Endothelial cell of coronary artery (primary cell): ENCODE data around the gene NANOS3. TPM values are rescaled to one million over a fixed set of nuclear protein-coding genes. Genes with fewer than 3 reads are reported as not detected.

Experiments
- total RNA-seq: library from RNA; depleted of rRNA; stranded (reverse); fragments of >200 nt; gene quantifications from 2 replicates; pipeline ENCODE4 v1.2.3, GENCODE V29; 2014

The NANOS3 gene
- total RNA-seq = not detected in 2 replicates

GRCh38 chr19:13876834-13877233, at the start of gene NANOS3:
Gene NANOS3 (plus strand): TSS chr19:13877134. CDS start chr19:13877249, 115 bp downstream.

GRCh38 chr19:13905634-13906520, 28.9 kb downstream of the NANOS3 start, which contains the start of the genes BRME1 and CC2D1A:
Gene BRME1 (minus strand): TSS chr19:13906117. CDS start chr19:13904892, 1,225 bp downstream.
Gene CC2D1A (plus strand): TSS chr19:13906201. CDS start chr19:13906442, 241 bp downstream.

Other genes with a start within 250 kb of the NANOS3 start
- 17.7 and 40.5 TPM in 2 replicates for gene MRI1, start 112.6 kb upstream of the NANOS3 start, total RNA-seq
- gene C19orf53, start 102.7 kb upstream of the NANOS3 start, total RNA-seq = 60.2 and 62.2 TPM in 2 replicates
- gene ZSWIM4, start 81.7 kb upstream of the NANOS3 start, total RNA-seq = 9.8 and 16.5 TPM in 2 replicates
- gene BRME1, start 29.0 kb downstream of the NANOS3 start, total RNA-seq = 0.54 and 0.66 TPM in 2 replicates
- gene CC2D1A, start 29.1 kb downstream of the NANOS3 start, total RNA-seq = 5.4 and 7.2 TPM in 2 replicates
- gene PODNL1, start 61.3 kb downstream of the NANOS3 start, total RNA-seq = 0.09 TPM in 2 replicates
- gene DCAF15, start 75.4 kb downstream of the NANOS3 start, total RNA-seq = 9.7 and 11.1 TPM in 2 replicates
- gene RFX1, start 129.2 kb downstream of the NANOS3 start, total RNA-seq = 2.8 and 3.4 TPM in 2 replicates
- not detected in 2 replicates for gene RLN3, start 151.0 kb downstream of the NANOS3 start, total RNA-seq
- 5.9 and 8.5 TPM in 2 replicates for gene IL27RA, start 154.6 kb downstream of the NANOS3 start, total RNA-seq
- gene PALM3, start 184.9 kb downstream of the NANOS3 start, total RNA-seq = under 0.01 and 0.18 TPM in 2 replicates
- 0.09 TPM in 2 replicates for gene MISP3, start 195.7 kb downstream of the NANOS3 start, total RNA-seq
- gene C19orf67, start 208.6 kb downstream of the NANOS3 start, total RNA-seq = not detected in 2 replicates
- gene SAMD1, start 213.6 kb downstream of the NANOS3 start, total RNA-seq = 17.1 and 24.1 TPM in 2 replicates
- 35.7 and 45.3 TPM in 2 replicates for gene PRKACA, start 240.6 kb downstream of the NANOS3 start, total RNA-seq